ENCODE data around the gene DVL2.

DNA sequence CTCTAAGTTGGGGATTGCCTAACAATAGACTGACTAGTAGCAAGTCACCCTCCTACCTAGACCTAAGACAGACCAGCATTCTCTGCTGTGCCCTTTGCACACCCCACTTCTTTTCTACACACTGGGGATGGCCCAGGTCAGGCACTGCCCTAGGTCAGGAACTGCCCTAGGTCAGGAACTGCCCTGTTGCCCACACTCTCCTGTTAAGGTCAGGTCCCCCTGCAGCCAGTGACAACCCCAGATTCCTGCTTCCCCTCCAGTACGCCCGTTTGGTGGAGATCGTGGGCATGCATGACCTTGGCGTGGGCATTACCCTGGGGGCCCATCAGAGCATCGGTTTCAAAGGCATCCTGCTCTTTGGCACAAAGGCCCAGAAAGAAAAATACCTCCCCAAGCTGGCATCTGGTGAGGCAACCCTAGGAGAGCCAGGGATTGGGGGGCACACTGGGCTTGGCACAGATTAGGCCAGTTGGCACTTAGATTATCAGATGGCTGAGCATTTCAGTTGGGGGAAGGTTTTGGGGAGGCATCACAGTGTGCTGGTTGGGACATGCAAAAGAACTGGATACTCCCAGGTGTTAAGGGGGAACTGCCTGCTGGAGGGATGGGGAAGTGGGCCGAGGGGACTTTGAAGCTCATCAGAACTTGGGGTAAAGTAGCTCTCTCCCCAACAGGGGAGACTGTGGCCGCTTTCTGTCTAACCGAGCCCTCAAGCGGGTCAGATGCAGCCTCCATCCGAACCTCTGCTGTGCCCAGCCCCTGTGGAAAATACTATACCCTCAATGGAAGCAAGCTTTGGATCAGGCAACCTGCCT, 12.8 kb downstream of the DVL2 start:
- TF ChIP-seq, protein P1, sequence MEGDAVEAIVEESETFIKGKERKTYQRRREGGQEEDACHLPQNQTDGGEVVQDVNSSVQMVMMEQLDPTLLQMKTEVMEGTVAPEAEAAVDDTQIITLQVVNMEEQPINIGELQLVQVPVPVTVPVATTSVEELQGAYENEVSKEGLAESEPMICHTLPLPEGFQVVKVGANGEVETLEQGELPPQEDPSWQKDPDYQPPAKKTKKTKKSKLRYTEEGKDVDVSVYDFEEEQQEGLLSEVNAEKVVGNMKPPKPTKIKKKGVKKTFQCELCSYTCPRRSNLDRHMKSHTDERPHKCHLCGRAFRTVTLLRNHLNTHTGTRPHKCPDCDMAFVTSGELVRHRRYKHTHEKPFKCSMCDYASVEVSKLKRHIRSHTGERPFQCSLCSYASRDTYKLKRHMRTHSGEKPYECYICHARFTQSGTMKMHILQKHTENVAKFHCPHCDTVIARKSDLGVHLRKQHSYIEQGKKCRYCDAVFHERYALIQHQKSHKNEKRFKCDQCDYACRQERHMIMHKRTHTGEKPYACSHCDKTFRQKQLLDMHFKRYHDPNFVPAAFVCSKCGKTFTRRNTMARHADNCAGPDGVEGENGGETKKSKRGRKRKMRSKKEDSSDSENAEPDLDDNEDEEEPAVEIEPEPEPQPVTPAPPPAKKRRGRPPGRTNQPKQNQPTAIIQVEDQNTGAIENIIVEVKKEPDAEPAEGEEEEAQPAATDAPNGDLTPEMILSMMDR (conservative IDR thresholded peaks at IDR 0.05; ENCODE audit: low read depth, low read length), result no peak
- no peak for TF ChIP-seq EZH2 (IDR thresholded peaks at IDR 0.05; ENCODE audit: borderline replicate concordance, low read depth, low read length, poor library complexity, severe bottlenecking)
